Smooth muscle cell (in vitro differentiated cells): ENCODE measurements around the gene SFMBT1. TPM values are rescaled to one million over a fixed set of nuclear protein-coding genes. Genes with fewer than 3 reads are reported as not detected.

Experiments used
- DNase-seq: peaks from one replicate; lab custom pipeline; 2025; ENCODE audit not compliant: unreplicated experiment; lab: John Stamatoyannopoulos, UW
- H2AFZ ChIP-seq: fragments of 200-600 bp; sonication (generic); 2 replicates; pipeline ENCODE4 v1.6.0; 2016; ENCODE audit warnings: antibody characterized with exemption, low read depth, mild to moderate bottlenecking
- H3F3A ChIP-seq: fragments of 200-600 bp; sonication (generic); 2 replicates; pipeline ENCODE4 v1.6.0; 2017; ENCODE audit warnings: antibody characterized with exemption, low read depth
- H3K27ac ChIP-seq: fragments of 200-600 bp; sonication (generic); 2 replicates; pipeline ENCODE4 v1.5.1; 2016; ENCODE audit warnings: low read depth, mild to moderate bottlenecking
- H3K27me3 ChIP-seq: fragments of 200-600 bp; sonication (generic); 2 replicates; pipeline ENCODE4 v1.6.1; 2016; ENCODE audit warnings: low read depth, mild to moderate bottlenecking
- H3K36me3 ChIP-seq: fragments of 200-600 bp; sonication (generic); 2 replicates; pipeline ENCODE4 v1.5.1; 2016; ENCODE audit warnings: low read depth
- H3K4me1 ChIP-seq: fragments of 200-600 bp; sonication (generic); 2 replicates; pipeline ENCODE4 v1.5.1; 2016; ENCODE audit warnings: low read depth
- H3K4me2 ChIP-seq: fragments of 200-600 bp; sonication (generic); 2 replicates; pipeline ENCODE4 v1.6.0; 2016; ENCODE audit warnings: mild to moderate bottlenecking
- H3K4me3 ChIP-seq: fragments of 200-600 bp; sonication (generic); 2 replicates; pipeline ENCODE4 v1.5.1; 2016; ENCODE audit warnings: mild to moderate bottlenecking
- H3K79me2 ChIP-seq: fragments of 200-600 bp; sonication (generic); 2 replicates; pipeline ENCODE4 v1.6.0; 2016; ENCODE audit warnings: low read depth, mild to moderate bottlenecking
- H3K9ac ChIP-seq: fragments of 200-600 bp; sonication (generic); 2 replicates; pipeline ENCODE4 v1.6.0; 2016; ENCODE audit warnings: low read depth
- H3K9me3 ChIP-seq: fragments of 200-600 bp; sonication (generic); replicated peaks from 2 replicates; pipeline ENCODE4 v1.5.1; 2016; ENCODE audit warnings: low read depth
- H4K20me1 ChIP-seq: fragments of 200-600 bp; sonication (generic); 2 replicates; pipeline ENCODE4 v1.6.0; 2016; ENCODE audit warnings: low read depth
- WGBS: methylation state at CpG from one replicate; pipeline ENCODE4 v1.1.7; 2016; ENCODE audit warnings: low lambda C conversion rate; 5-methylcytosine and 5-hydroxymethylcytosine counted together
- polyA plus RNA-seq: library from polyadenylated mRNA; unstranded; fragments of >200 nt; fragmentation: Nextera tagmentation; extraction: Ambion mirVana; gene quantifications from 2 replicates; pipeline ENCODE4 v1.2.1, GENCODE V29; 2016
- total RNA-seq: library from RNA; depleted of rRNA; stranded (reverse); fragments of >200 nt; gene quantifications from 2 replicates; pipeline ENCODE4 v1.2.3, GENCODE V29; 2014
- TF ChIP-seq, protein P1 (sequence below): fragments of 200-600 bp; sonication (generic); IDR thresholded peaks from 2 replicates; pipeline ENCODE4 v1.5.1; 2017; ENCODE audit warnings: borderline replicate concordance, mild to moderate bottlenecking, antibody characterized with exemption; ENCODE audit not compliant: insufficient read depth, poor library complexity, severe bottlenecking

SFMBT1 gene
- total and polyA plus RNA-seq, 2 experiments from 2014 or later = 1.4 to 2.2 TPM

DNA sequence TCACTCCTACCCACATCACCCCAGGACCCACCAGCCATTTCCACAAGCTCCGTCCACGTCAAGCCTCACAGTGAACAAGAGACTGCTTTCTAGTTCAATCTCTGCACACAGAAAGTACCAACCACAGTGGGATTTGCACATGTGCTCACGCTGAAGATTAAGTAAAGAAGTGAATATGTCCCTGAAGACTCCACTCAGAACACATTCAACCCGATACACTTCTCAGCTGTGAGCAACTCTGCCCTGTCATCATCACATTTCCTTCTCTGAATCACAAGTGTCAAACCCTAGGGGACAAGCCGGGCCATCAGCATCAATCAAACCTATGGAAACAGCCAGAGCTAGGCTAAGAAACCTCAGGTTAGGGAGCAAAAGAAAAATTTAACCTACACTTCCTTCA, 150.5 kb downstream of the SFMBT1 start:
- peaks cover 9% of the 10 kb centered on the region for H3K79me2 ChIP-seq
- no peak overlapping the region for H3K4me3 ChIP-seq
- H4K20me1 ChIP-seq = peaks cover 32% of the 10 kb centered on the region
- H3K27me3 ChIP-seq = no peaks in the 10 kb centered on the region
- H3F3A ChIP-seq = no peaks in the 10 kb centered on the region
- H3K36me3 ChIP-seq = no peaks in the 10 kb centered on the region
- no peak overlapping the region for H2AFZ ChIP-seq
- WGBS = 76% methylated on average over 5 of the region's 5 CpGs
- no peaks in the 10 kb centered on the region for H3K9me3 ChIP-seq
- TF ChIP-seq, protein P1, sequence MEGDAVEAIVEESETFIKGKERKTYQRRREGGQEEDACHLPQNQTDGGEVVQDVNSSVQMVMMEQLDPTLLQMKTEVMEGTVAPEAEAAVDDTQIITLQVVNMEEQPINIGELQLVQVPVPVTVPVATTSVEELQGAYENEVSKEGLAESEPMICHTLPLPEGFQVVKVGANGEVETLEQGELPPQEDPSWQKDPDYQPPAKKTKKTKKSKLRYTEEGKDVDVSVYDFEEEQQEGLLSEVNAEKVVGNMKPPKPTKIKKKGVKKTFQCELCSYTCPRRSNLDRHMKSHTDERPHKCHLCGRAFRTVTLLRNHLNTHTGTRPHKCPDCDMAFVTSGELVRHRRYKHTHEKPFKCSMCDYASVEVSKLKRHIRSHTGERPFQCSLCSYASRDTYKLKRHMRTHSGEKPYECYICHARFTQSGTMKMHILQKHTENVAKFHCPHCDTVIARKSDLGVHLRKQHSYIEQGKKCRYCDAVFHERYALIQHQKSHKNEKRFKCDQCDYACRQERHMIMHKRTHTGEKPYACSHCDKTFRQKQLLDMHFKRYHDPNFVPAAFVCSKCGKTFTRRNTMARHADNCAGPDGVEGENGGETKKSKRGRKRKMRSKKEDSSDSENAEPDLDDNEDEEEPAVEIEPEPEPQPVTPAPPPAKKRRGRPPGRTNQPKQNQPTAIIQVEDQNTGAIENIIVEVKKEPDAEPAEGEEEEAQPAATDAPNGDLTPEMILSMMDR = no peak
- H3K4me2 ChIP-seq = no peak overlapping the region
- H3K27ac ChIP-seq = no peak overlapping the region
- H3K9ac ChIP-seq = no peak overlapping the region
- peaks cover 11% of the 10 kb centered on the region for H3K4me1 ChIP-seq
- DNase-seq = no peak

DNA sequence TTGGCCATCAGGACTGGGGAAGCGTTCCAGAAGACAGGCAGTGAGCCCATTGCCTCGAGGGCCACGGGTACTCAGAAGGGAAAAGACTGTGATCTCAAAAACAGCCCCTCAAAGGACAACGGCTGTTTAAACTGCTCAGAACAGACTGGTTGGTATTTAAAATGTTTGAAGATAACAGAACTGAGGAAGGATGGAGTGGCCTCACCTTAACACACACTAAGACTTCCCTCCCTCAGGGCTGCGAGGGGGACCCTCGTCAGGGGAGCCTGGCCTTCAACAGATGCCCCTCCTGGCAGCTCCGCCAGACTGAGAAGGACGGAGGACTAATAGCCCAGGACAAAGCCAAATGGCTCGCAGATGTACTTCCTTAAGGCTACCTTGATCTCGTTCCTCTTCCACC, 151.1 kb downstream of the SFMBT1 start:
- Histone ChIP-seq H3K4me2 (no peak overlapping the region), H4K20me1 (peaks cover 39% of the 10 kb centered on the region), H3K27me3 (no peaks in the 10 kb centered on the region), H3K4me3 (no peak overlapping the region), H3K79me2 (peaks cover 9% of the 10 kb centered on the region), H3K9ac (no peak overlapping the region), H3K9me3 (no peaks in the 10 kb centered on the region), H3F3A (no peaks in the 10 kb centered on the region), H3K36me3 (no peaks in the 10 kb centered on the region), H2AFZ (no peak overlapping the region), H3K27ac (no peak overlapping the region), H3K4me1 (peaks cover 11% of the 10 kb centered on the region)
- 96% methylated on average over 10 of the region's 10 CpGs for WGBS
- TF ChIP-seq, protein P1 = no peak
- no peak for DNase-seq

DNA sequence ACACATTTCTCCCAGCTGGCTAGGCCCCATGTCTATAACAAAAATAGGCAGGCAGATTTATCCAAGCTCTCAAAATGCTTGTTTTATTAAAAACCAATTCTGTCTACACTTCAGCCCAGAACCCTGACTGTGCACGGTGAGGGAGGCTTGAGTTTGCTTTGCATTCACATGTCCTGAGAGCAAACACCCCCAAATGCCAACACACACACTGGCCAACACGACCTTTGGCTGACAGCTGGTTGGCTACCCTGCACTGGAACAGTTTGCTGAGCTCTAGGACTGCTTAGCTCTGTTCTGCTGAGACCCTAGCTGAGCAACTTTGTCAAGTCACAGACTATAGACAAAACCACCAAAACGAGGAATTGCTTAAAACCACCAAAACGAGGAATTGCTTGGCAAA, 152.2 kb downstream of the SFMBT1 start:
- no peak overlapping the region for H3K4me2 ChIP-seq
- no peak overlapping the region for H3K27ac ChIP-seq
- peaks cover 9% of the 10 kb centered on the region for H3K79me2 ChIP-seq
- no peak for DNase-seq
- peaks cover 49% of the 10 kb centered on the region for H4K20me1 ChIP-seq
- H3K4me1 ChIP-seq = peaks cover 11% of the 10 kb centered on the region
- no peaks in the 10 kb centered on the region for H3K36me3 ChIP-seq
- TF ChIP-seq, protein P1 = no peak
- no peak overlapping the region for H2AFZ ChIP-seq
- no peak overlapping the region for H3K9ac ChIP-seq
- WGBS = 90% methylated on average over 4 of the region's 4 CpGs
- H3F3A ChIP-seq = no peaks in the 10 kb centered on the region
- H3K27me3 ChIP-seq = no peaks in the 10 kb centered on the region
- H3K9me3 ChIP-seq = no peaks in the 10 kb centered on the region
- no peak overlapping the region for H3K4me3 ChIP-seq

DNA sequence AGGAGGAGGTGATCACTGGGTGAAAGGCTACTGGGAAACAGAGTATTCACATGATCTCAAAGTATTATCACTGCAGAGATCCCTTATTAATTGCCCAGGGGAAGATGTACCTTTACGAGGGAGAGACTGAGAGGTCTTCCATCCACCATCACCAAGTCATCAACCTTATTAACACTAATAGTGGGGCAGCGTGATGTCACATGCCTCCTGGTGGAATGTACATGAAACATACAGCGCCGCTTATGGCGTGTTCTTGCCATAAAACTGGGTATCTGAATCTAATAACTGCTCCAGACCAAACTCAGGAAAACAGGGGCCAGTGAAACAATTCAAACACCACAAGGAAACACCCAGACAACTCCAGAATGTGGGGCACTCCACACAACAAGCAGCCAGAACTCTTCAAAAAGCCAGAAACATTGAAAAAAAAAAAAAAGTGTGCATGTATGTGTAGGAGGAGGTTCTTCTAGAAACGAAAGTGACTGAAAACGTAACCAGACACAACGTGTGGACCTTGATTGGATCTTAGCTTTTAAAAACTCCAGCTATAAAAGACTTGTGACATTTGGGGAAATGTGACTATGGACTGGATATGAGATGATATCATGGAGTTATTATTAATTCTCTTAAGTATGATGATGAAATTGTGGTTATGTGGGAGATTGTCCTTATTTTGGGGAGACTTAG, 153.1 kb downstream of the SFMBT1 start:
- no peak overlapping the region for H3K27ac ChIP-seq
- DNase-seq = no peak
- no peaks in the 10 kb centered on the region for H3K27me3 ChIP-seq
- H3K79me2 ChIP-seq = peaks cover 9% of the 10 kb centered on the region
- TF ChIP-seq, protein P1 = no peak
- WGBS = 88% methylated on average over 8 of the region's 8 CpGs
- peaks cover 57% of the 10 kb centered on the region for H4K20me1 ChIP-seq
- H2AFZ ChIP-seq = no peak overlapping the region
- H3K4me1 ChIP-seq = peaks cover 11% of the 10 kb centered on the region
- no peak overlapping the region for H3K9ac ChIP-seq
- H3K36me3 ChIP-seq = no peaks in the 10 kb centered on the region
- no peak overlapping the region for H3K4me3 ChIP-seq
- H3K4me2 ChIP-seq = no peak overlapping the region
- H3F3A ChIP-seq = no peaks in the 10 kb centered on the region
- no peaks in the 10 kb centered on the region for H3K9me3 ChIP-seq
